Lung microvascular endothelial cell (primary cell): ENCODE measurements around the gene SNRPN. TPM values are rescaled to one million over a fixed set of nuclear protein-coding genes. Genes with fewer than 3 reads are reported as not detected.
"Not testable (repeated sequence)": the region's sequence is repeated elsewhere in the genome, so short reads cannot be mapped to it uniquely, and the experiment has no call there.

Experiments
- DNase-seq, 2 donors: peaks; one replicate each; pipeline versions ENCODE4 v3.0.0 to v3.0.0-alpha.2; 2010; ENCODE audit warnings: low read depth in 2 of 2
- total RNA-seq: library from RNA; depleted of rRNA; stranded (reverse); fragments of >200 nt; gene quantifications from 2 replicates; pipeline ENCODE4 v1.2.1, GENCODE V29; 2014

SNRPN gene
- total RNA-seq: 80.0 and 96.4 TPM in 2 replicates

- DNase-seq: peak; percentile 74 to 79
Observed at GRCh38 chr15:24954783-24955530, at the start of gene SNRPN, which contains the start of gene SNURF. Gene SNRPN, plus strand, starts transcription at chr15:24954987. Its CDS starts 19,467 bp downstream, at chr15:24974454. Gene SNURF, plus strand, starts transcription at chr15:24954987. Its CDS starts 62 bp downstream, at chr15:24955049.

- no peak for DNase-seq
Observed at GRCh38 chr15:24916305-24917009, 38.3 kb upstream of the SNRPN start.

- no peak for DNase-seq
Observed at GRCh38 chr15:24917431-24917830, 37.4 kb upstream of the SNRPN start.

GRCh38 chr15:24919446-24919845, 35.3 kb upstream of the SNRPN start:
- DNase-seq: no peak

GRCh38 chr15:24922781-24923180, 32.0 kb upstream of the SNRPN start:
- not testable (repeated sequence) for DNase-seq

GRCh38 chr15:24924153-24924552, 30.6 kb upstream of the SNRPN start:
- no peak for DNase-seq

- no peak for DNase-seq
Observed at GRCh38 chr15:24924621-24925020, 30.2 kb upstream of the SNRPN start.

GRCh38 chr15:24931874-24932732, 22.7 kb upstream of the SNRPN start:
- DNase-seq: not testable (repeated sequence)

- DNase-seq: no peak
Observed at GRCh38 chr15:24933716-24934115, 21.1 kb upstream of the SNRPN start.

- not testable (repeated sequence) for DNase-seq
Observed at GRCh38 chr15:24938224-24938623, 16.6 kb upstream of the SNRPN start.

GRCh38 chr15:24940236-24940635, 14.6 kb upstream of the SNRPN start:
- DNase-seq: no peak

- no peak for DNase-seq
Observed at GRCh38 chr15:24943361-24943760, 11.4 kb upstream of the SNRPN start.

GRCh38 chr15:24944954-24945353, 9.8 kb upstream of the SNRPN start:
- no peak for DNase-seq

GRCh38 chr15:24945711-24946110, 9.1 kb upstream of the SNRPN start:
- no peak for DNase-seq

- DNase-seq: no peak
Observed at GRCh38 chr15:24948495-24948894, 6.3 kb upstream of the SNRPN start.

GRCh38 chr15:24955531-24955921, 739 bp downstream of the SNRPN start:
- peak in 1 of 2 donors; percentile 1 for DNase-seq

GRCh38 chr15:24956111-24956838, 1.5 kb downstream of the SNRPN start:
- peak; percentile 67 to 75 for DNase-seq

GRCh38 chr15:24957691-24958090, 2.9 kb downstream of the SNRPN start:
- DNase-seq: no peak

GRCh38 chr15:24961967-24962366, 7.2 kb downstream of the SNRPN start:
- DNase-seq: no peak

GRCh38 chr15:24962880-24963279, 8.1 kb downstream of the SNRPN start:
- no peak for DNase-seq
